Stimulated activated naive B cell treated with anti-CD40 and anti-IgM and Interleukin-4, amounts not matched to agents 10 μg/mL and 1 μg/mL and 100 μg/mL, for 72 hours (primary cell): ENCODE results near the gene GRB10.
A peak's percentile ranks its signal among the peaks of the same experiment; 100 is the strongest.

Experiments used
- ATAC-seq, 2 donors: fragments of 150-1000 bp; cut with Tn5 transposase; replicated peaks; 2 replicates each; pipeline ENCODE4 v1.10.0; 2021; ENCODE audit warnings: moderate library complexity in 1 of 2
- DNase-seq: peaks from one replicate; pipeline ENCODE4 v3.0.0; 2021
- H3K27ac Mint-ChIP-seq: one replicate; pipeline ENCODE4 v1.8.0; 2022; ENCODE audit warnings: mild to moderate bottlenecking, mixed read lengths
- H3K27me3 Mint-ChIP-seq, 2 donors: one replicate each; pipeline ENCODE4 v1.8.0; 2022; ENCODE audit warnings: mixed read lengths in 2 of 2
- H3K36me3 Mint-ChIP-seq, 2 donors: one replicate each; pipeline ENCODE4 v1.8.0; 2022; ENCODE audit warnings: mixed read lengths in 2 of 2, mild to moderate bottlenecking in 1 of 2
- H3K4me1 Mint-ChIP-seq, 2 donors: one replicate each; pipeline ENCODE4 v1.8.0; 2022; ENCODE audit warnings: mixed read lengths in 2 of 2, mild to moderate bottlenecking in 1 of 2
- H3K4me3 Mint-ChIP-seq, 2 donors: one replicate each; pipeline ENCODE4 v1.8.0; 2022; ENCODE audit warnings: mild to moderate bottlenecking in 2 of 2, mixed read lengths in 2 of 2, moderate library complexity in 1 of 2
- H3K9me3 Mint-ChIP-seq, 2 donors: one replicate each; pipeline ENCODE4 v1.8.0; 2022; ENCODE audit warnings: mixed read lengths in 2 of 2, mild to moderate bottlenecking in 1 of 2

GRB10 gene

DNA sequence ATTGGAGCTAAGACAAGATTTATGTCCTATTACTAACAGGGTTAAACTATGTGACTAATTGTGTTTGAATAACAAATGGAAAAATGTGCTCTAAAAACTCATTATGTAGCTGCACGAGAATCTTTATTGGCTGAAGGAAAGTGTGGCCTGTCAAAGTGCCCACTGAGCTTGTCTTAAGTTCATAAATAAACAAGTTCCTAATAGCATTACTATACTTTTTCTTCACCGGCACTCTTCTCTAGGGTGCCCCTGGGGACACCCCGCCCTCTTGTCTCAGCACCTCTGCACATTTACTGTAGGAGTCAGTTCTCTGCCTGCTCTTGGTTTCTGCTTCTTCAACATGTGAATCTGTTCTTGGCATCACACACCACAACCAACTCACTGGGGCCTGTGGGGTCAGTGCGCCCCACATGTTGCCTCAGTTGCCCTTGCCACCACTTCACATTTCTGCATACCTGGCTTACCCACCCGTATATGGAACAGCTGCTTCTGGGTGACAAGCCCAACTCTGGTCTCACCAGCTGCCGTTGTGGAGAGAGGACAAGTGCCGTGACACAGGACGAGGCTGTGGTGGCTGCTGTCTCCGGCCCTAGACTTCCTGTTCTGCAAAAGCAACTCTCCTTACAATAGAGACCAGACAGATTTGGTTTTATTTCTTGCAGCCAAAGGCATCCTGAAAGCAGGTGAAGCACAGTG is 121.2 kb downstream of the GRB10 start:
- Mint-ChIP-seq H3K4me3 (peak overlapping the region in 1 of 2 donors; percentile 47), H3K9me3 (peaks cover 0 to 2% of the 10 kb centered on the region in 2 donors), H3K36me3 (peaks cover 0 to 3% of the 10 kb centered on the region in 2 donors), H3K4me1 (peaks cover 48% of the 10 kb centered on the region in 2 donors), H3K27me3 (peaks cover 0 to 12% of the 10 kb centered on the region in 2 donors), H3K27ac (peak overlapping the region; percentile 38)
- DNase-seq (peak; percentile 28), ATAC-seq (peak; percentile 41 to 53)

DNA sequence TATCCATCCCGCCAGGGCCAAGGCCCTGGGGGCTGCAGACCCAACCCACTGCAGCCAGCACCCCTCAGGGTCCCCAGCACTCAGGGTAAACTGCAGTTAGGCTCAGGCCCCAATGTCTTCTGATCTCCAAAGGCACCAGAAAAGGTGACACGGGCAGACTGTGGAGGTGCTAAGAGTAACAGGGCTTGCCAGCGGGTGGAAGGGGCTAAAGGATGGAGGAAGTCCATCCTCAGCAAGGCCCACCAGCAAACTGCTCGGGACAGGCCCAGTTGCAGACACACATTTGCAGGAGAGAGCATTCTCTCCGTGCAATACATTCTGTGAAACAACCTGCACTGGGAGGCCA is 121.9 kb downstream of the GRB10 start:
- ATAC-seq = no peak
- Mint-ChIP-seq H3K36me3 (peaks cover 0 to 3% of the 10 kb centered on the region in 2 donors), H3K27me3 (peaks cover 0 to 12% of the 10 kb centered on the region in 2 donors), H3K9me3 (peaks cover 0 to 2% of the 10 kb centered on the region in 2 donors), H3K27ac (peak overlapping the region; percentile 37), H3K4me3 (no peak overlapping the region), H3K4me1 (peaks cover 48 to 50% of the 10 kb centered on the region in 2 donors)
- no peak for DNase-seq

DNA sequence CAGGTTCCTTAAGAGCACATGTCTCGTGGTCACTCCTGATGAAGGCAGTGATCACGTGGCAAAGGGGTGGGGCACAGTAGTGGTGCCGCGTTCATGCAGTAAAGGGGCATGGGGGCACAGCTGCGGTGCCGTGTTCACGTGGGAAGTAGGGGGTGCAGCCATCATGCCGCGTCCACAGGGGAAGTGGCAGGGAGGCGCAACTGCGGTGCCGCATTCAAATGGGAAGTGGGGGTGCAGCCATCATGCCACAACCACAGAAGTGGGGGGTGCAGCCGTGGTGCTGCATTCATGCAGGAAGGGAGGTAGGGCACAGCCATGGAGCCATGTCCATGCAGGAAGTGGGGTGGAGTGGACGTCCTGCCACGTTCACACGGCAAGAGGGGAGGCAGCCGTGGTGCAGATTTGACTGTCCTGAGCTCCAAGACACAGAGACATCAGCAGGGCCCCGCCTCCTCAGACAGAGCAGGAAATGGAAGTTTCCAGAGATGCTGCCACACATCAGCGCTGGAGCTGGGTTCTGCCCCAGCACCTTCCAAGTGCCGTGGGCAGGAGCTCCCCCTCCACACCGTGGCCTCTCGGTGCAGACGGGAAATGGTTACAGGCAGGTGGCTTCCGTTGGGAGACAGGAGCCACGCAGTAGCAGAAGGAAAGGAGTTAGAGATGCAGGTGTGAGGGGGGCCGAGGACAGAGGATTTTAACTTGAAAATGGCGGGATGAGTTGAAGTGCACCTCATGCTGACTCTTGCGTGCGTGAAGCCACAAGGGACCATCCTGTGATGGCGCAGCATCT is 122.5 kb downstream of the GRB10 start:
- peaks cover 46 to 48% of the 10 kb centered on the region in 2 donors for H3K4me1 Mint-ChIP-seq

DNA sequence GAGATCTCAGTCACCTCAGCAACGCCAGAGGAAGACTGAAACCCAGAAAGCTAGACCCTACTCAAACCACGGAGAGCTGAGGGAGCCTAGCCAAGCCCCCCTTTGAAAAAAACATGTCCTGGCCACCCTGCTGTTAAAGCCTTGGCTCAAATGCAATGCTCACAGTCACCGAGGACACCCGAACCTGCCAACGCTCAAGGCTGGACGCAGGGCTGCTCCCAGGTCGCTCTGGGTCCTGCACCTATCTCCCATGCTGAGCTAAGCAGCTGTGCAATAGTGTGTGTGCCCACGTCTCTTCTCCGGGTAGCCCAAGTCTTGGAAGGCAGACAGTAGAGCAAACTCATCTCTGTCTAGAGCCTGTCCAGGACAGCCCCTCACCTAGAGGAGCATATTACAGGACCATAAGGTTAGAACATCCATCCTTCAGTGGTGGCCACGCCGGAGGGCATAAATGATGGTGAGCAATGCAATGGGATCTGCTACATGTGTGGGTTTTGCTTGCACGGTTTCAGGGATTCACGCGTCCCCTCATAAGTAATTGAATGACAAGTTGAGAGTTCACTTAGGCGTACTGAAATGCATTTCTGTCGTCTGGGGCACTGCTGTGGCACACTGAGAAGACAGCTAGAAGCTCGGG is 123.2 kb downstream of the GRB10 start:
- Mint-ChIP-seq H3K36me3 (peaks cover 0 to 3% of the 10 kb centered on the region in 2 donors), H3K4me3 (peak overlapping the region; percentile 75 to 77), H3K27ac (peak overlapping the region; percentile 91), H3K27me3 (peaks cover 0 to 12% of the 10 kb centered on the region in 2 donors), H3K9me3 (peaks cover 0 to 2% of the 10 kb centered on the region in 2 donors), H3K4me1 (peaks cover 46 to 48% of the 10 kb centered on the region in 2 donors)
- no peak for ATAC-seq
- DNase-seq = no peak

More for the DNA sequence above, 122.5 kb downstream of the GRB10 start:
- Mint-ChIP-seq H3K9me3 (peaks cover 0 to 2% of the 10 kb centered on the region in 2 donors), H3K27ac (peak overlapping the region; percentile 91), H3K36me3 (peaks cover 0 to 3% of the 10 kb centered on the region in 2 donors), H3K4me3 (peak overlapping the region; percentile 75 to 77), H3K27me3 (peaks cover 0 to 12% of the 10 kb centered on the region in 2 donors)
- DNase-seq (peak; percentile 39), ATAC-seq (peak; percentile 42 to 52)

DNA sequence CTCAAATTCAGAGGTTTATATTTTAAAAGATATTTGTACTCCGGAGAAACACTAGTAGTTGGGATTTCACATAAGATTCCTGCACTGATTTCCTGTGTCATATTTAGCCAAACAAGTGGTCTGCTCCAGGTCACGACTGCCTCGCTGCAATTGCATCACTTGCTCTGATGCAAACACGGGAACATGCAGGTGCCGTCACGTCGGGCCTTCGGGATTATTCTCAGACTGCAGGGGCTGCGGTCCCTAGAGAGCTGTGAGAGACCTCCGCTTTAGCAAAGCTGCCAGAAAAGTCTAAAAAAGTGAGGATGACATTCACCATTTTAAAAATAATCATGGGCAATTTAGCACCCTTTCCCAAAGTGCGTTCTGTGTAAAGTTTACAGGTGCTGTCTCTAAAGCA is 124.0 kb downstream of the GRB10 start:
- Mint-ChIP-seq H3K4me3 (no peak overlapping the region), H3K9me3 (peaks cover 0 to 2% of the 10 kb centered on the region in 2 donors), H3K4me1 (peaks cover 42 to 48% of the 10 kb centered on the region in 2 donors), H3K36me3 (peaks cover 0 to 3% of the 10 kb centered on the region in 2 donors), H3K27ac (no peak overlapping the region), H3K27me3 (peaks cover 0 to 12% of the 10 kb centered on the region in 2 donors)
- ATAC-seq (no peak), DNase-seq (no peak)

DNA sequence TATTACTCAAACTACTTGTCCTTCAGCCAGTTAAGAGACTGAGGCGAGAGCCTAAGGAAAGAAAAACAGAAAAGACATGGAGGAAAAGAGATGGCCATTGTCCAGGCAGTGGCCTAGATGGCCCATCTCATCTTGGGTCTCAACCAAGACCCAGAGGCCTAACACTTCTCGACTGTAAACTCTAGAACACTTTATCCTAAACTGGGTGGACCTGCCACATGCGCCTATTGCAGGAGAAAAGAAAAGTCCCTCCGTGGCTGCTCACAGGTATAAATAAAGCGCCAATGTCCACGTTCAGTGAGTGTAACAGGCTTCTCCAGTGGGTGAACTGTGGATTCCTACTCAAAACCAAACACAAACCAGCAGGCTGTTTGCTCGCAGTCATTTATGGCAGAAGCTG is 124.8 kb downstream of the GRB10 start:
- peaks cover 0 to 2% of the 10 kb centered on the region in 2 donors for H3K9me3 Mint-ChIP-seq
- peaks cover 0 to 6% of the 10 kb centered on the region in 2 donors for H3K27me3 Mint-ChIP-seq
- no peak overlapping the region for H3K27ac Mint-ChIP-seq
- no peak for DNase-seq
- ATAC-seq = no peak
- peaks cover 38 to 41% of the 10 kb centered on the region in 2 donors for H3K4me1 Mint-ChIP-seq
- peaks cover 0 to 3% of the 10 kb centered on the region in 2 donors for H3K36me3 Mint-ChIP-seq
- no peak overlapping the region for H3K4me3 Mint-ChIP-seq

DNA sequence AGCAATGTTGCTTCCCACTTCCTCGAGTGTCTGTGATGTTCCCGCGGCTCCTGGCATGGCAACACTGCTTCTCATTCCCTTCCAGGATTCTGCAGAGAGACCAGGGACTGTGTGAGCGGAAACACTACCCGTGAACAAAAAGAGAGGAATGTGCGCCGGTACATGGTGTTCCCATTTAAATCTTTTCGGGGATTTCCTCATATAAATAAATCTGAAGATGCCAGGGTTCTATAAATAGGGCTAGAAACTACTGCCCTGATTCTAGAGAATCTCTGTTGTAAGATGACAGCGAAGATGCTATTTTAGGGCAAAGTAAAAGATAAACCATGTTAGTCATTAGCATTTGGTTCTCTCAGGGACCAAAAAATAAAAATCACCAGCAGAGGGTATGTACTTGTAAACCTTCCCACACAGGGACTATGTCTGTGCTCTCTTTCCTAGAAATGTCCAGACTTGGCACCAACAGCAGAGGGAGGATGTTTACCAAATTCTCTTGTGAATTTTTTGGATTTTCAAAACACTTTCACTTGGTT is 125.3 kb downstream of the GRB10 start:
- peak; percentile 32 to 37 for ATAC-seq
- H3K4me1 Mint-ChIP-seq = peaks cover 33 to 36% of the 10 kb centered on the region in 2 donors
- H3K27ac Mint-ChIP-seq = no peak overlapping the region
- H3K9me3 Mint-ChIP-seq = peaks cover 0 to 2% of the 10 kb centered on the region in 2 donors
- DNase-seq = no peak
- H3K36me3 Mint-ChIP-seq = peaks cover 0 to 3% of the 10 kb centered on the region in 2 donors
- peaks cover 0 to 5% of the 10 kb centered on the region in 2 donors for H3K27me3 Mint-ChIP-seq
- H3K4me3 Mint-ChIP-seq = peak overlapping the region; percentile 11 to 15

DNA sequence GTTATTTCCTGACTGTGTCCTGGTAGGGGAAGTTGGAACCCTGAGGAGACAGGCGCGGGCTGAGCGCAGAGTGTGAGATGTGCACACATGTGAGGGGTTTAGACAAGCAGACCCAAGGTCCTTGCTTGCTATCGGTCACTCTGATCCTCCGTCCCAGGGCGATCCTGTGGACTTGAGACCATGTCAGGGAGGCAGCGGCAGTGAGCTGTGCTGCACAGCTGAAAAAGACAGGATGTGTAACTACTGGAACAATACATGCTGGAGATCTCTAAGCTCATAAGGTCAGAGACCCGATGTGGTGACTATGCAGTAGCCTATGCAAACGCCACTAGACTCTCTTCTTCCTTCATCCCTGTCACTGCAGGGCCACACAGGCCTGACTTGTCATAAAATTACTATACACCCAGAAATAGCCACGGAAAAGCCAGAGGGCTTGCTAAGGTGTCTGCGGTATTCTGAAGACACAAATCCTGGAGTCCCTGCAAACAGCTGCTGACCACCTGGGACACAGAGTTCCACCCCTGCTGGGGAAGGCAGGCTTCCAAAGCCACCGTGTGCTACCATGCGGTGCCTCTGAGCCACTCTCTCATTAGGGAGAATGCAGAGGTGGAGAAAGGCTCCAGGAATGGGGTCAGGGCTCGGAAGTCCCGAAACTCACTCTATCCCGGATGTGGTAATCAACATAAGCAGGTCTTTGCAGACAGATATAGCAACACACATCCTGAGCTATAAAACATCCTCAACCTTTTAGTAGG is 126.4 kb downstream of the GRB10 start:
- Mint-ChIP-seq H3K9me3 (peaks cover 0 to 2% of the 10 kb centered on the region in 2 donors), H3K27me3 (peaks cover 0 to 5% of the 10 kb centered on the region in 2 donors), H3K27ac (no peak overlapping the region), H3K4me3 (no peak overlapping the region), H3K4me1 (peaks cover 25 to 26% of the 10 kb centered on the region in 2 donors), H3K36me3 (peaks cover 0 to 3% of the 10 kb centered on the region in 2 donors)
- ATAC-seq (no peak), DNase-seq (no peak)

DNA sequence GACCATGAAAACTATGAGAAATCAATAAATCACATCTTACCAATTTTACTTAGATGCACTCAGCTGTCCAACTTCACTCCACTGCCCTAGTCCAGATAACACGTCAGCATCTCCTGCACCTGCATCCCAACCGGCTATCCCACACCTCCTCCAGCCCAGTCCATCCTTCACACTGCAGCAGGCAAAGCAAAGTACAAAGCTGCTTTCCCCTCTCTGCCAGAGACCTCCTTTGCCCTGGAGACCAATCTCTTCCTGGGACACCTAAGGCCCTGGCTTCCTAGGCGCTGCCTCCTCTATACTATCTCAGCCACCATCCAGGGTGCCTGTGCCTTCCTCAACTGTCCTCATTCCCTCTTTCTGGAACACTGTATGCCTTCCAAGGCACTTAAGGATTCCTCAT is 127.2 kb downstream of the GRB10 start:
- Mint-ChIP-seq H3K4me1 (peaks cover 17 to 24% of the 10 kb centered on the region in 2 donors), H3K9me3 (peaks cover 0 to 2% of the 10 kb centered on the region in 2 donors), H3K36me3 (peaks cover 0 to 2% of the 10 kb centered on the region in 2 donors), H3K27me3 (peaks cover 0 to 5% of the 10 kb centered on the region in 2 donors), H3K4me3 (no peak overlapping the region), H3K27ac (no peak overlapping the region)
- DNase-seq (no peak), ATAC-seq (no peak)

DNA sequence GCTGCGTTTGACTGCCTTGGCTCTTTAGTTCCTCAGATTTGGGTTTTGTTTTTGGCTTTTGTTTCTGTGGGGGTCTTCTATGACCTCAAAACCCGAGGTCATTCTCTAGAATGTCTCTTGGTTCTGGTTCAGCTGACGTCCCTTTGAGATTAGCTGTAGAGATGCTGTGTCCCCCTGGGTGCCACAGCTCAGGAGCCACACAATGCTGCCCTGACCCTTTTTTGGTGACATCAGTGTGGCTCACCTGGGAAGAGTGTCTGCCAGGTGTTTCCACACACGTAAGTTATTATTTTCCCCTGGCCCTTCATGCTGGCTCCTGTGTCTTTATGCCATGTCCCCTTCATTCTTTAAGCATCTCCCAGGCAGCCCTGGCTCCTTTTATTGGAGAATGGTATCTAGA is 127.7 kb downstream of the GRB10 start:
- ATAC-seq (no peak), DNase-seq (no peak)
- peaks cover 0 to under 1% of the 10 kb centered on the region in 2 donors for H3K27me3 Mint-ChIP-seq
- H3K36me3 Mint-ChIP-seq = no peaks in the 10 kb centered on the region
- peaks cover 12 to 19% of the 10 kb centered on the region in 2 donors for H3K4me1 Mint-ChIP-seq
- H3K4me3 Mint-ChIP-seq = no peak overlapping the region
- H3K9me3 Mint-ChIP-seq = no peaks in the 10 kb centered on the region
- H3K27ac Mint-ChIP-seq = no peak overlapping the region

DNA sequence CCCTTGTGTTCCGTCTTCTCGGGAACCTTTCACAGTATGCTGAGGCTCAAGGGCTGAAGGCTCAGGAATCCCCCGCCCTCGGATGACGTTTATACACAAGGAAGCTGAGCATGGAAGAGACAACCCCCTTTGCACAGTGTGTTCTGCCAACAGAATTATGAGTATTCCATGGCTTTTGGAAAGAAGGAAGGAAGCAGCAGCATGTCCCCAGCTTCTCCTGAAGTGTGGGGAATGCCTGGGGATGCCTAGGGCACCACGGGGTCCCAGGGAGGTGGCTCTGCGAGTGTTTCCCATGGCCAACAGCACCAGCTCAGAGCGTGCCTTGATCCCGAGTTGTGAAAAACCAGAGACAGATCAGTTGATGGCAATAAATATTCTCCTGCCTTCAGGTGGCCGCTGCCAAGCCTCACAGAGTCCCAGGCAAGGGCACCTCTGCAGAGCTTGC is 128.7 kb downstream of the GRB10 start:
- no peak overlapping the region for H3K4me3 Mint-ChIP-seq
- H3K27me3 Mint-ChIP-seq = peaks cover 0 to 5% of the 10 kb centered on the region in 2 donors
- H3K27ac Mint-ChIP-seq = no peak overlapping the region
- no peaks in the 10 kb centered on the region for H3K9me3 Mint-ChIP-seq
- no peaks in the 10 kb centered on the region for H3K36me3 Mint-ChIP-seq
- H3K4me1 Mint-ChIP-seq = peaks cover 8 to 11% of the 10 kb centered on the region in 2 donors
- ATAC-seq = no peak
- no peak for DNase-seq

DNA sequence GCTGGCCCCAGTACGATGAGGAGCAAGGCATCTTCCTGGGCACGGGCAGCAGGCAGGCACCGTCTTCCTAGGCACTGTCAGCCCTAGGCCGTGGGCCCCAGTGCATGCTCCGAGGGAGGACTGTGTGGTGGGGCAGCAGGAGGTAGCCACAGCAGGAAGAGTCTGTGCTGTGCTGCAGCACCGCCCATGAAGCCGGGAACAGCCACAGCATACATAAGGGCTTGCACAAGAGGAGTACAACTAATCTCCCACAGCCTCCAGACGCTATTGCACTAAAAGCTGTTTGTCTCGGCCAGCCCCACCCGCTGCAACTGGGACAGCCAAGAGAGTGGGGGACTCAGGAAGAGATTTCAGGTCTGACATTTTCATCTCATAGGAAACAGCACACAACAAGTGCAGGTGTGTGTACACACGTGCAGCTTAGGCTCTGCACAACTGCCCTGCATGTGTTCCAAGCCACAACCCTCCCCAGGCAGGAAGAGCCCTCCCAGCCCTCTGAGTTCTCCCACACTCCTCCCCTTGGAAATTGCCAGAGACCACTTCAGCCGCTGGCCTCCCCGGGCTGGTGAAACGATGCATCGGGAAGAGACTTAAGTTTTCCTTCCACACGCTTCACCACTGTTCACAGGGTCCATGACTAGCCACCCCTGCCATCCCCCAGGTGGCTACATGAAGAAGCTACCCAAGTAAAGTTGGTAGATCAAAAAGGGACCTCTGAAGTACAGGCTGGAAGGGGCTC is 129.4 kb downstream of the GRB10 start:
- no peak overlapping the region for H3K27ac Mint-ChIP-seq
- H3K4me1 Mint-ChIP-seq = peaks cover 8 to 11% of the 10 kb centered on the region in 2 donors
- DNase-seq (no peak), ATAC-seq (no peak)
- no peaks in the 10 kb centered on the region for H3K36me3 Mint-ChIP-seq
- H3K4me3 Mint-ChIP-seq = no peak overlapping the region
- peaks cover 0 to 5% of the 10 kb centered on the region in 2 donors for H3K27me3 Mint-ChIP-seq
- H3K9me3 Mint-ChIP-seq = no peaks in the 10 kb centered on the region
